ENCODE results near the gene CIB2. TPM values are rescaled to one million over a fixed set of nuclear protein-coding genes. Genes with fewer than 3 reads are reported as not detected.
A peak's percentile ranks its signal among the peaks of the same experiment; 100 is the strongest.
"Not testable (repeated sequence)": the region's sequence is repeated elsewhere in the genome, so short reads cannot be mapped to it uniquely, and the experiment has no call there.

CIB2 gene
- total RNA-seq, 1 donor from 2014 or later = 2.2 TPM

- no peak for DNase-seq
- H3K27ac ChIP-seq = peak overlapping the region; percentile 1
- no peak for TF ChIP-seq CTCF (IDR thresholded peaks at IDR 0.05)
- ATAC-seq = no peak
- H3K4me3 ChIP-seq = no peak overlapping the region
- H3K4me1 ChIP-seq = peaks cover 15% of the 10 kb centered on the region
- H3K36me3 ChIP-seq = peaks cover 57% of the 10 kb centered on the region
- intact Hi-C loops (cut with DNase I) = no loop called here
- H3K27me3 ChIP-seq (ENCODE audit: low read depth) = no peaks in the 10 kb centered on the region
- H3K9me3 ChIP-seq = no peaks in the 10 kb centered on the region
Measured at GRCh38 chr15:78156653-78157052, 25.4 kb upstream of the CIB2 start.

GRCh38 chr15:78155355-78155939 is 24.2 kb upstream of the CIB2 start:
- Histone ChIP-seq H3K27me3 (ENCODE audit: low read depth) (no peaks in the 10 kb centered on the region), H3K4me1 (peaks cover 25% of the 10 kb centered on the region), H3K4me3 (no peak overlapping the region), H3K36me3 (peaks cover 45% of the 10 kb centered on the region), H3K9me3 (no peaks in the 10 kb centered on the region), H3K27ac (peak overlapping the region; percentile 21)
- ATAC-seq (no peak), DNase-seq (no peak)
- intact Hi-C loops (cut with DNase I) = no loop called here
- no peak for TF ChIP-seq CTCF (IDR thresholded peaks at IDR 0.05)

DNA sequence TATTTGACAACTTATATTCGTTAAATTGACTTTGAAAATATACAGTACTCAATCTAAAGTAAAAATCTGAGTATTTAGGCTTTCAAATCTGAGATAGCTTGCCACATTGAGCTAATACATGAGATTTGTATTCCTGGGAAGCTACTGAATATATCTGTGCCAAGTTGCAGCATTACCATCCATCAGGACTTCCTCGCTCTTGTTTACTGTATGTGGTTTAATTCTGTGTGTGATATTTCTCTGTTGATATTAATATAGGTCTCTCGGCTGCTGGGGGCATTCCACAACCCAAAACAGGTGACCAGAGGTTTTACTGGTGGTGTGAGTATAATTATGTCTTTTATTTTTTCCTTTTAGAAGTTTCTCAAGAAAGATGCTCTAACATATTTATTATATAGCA is 23.7 kb upstream of the CIB2 start:
- H3K4me1 ChIP-seq = peaks cover 30% of the 10 kb centered on the region
- no peak for ATAC-seq
- H3K27me3 ChIP-seq (ENCODE audit: low read depth) = no peaks in the 10 kb centered on the region
- no peak overlapping the region for H3K4me3 ChIP-seq
- H3K36me3 ChIP-seq = peaks cover 40% of the 10 kb centered on the region
- no peak overlapping the region for H3K27ac ChIP-seq
- no peaks in the 10 kb centered on the region for H3K9me3 ChIP-seq
- DNase-seq = no peak
- intact Hi-C loops (cut with DNase I) = no loop called here
- TF ChIP-seq CTCF (IDR thresholded peaks at IDR 0.05) = no peak

DNA sequence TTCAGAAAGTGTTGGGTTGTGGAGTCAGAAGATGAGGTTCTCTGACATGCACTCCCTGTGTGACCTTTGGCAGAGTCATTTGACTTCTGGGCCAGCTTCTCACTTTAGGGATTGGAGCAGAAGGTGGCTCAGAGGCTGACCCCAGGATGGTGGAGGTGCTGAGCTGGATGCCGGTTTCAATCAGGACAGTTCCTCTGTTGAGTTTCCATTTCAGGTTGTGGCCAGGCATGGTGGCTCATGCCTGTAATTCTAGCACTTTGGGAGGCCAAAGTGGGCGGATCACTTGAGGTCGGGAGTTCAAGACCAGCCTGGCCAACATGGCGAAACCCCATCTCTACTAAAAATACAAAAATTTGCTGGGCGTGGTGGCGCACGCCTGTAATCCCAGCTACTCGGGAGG is 19.8 kb upstream of the CIB2 start:
- not testable (repeated sequence) for ATAC-seq

DNA sequence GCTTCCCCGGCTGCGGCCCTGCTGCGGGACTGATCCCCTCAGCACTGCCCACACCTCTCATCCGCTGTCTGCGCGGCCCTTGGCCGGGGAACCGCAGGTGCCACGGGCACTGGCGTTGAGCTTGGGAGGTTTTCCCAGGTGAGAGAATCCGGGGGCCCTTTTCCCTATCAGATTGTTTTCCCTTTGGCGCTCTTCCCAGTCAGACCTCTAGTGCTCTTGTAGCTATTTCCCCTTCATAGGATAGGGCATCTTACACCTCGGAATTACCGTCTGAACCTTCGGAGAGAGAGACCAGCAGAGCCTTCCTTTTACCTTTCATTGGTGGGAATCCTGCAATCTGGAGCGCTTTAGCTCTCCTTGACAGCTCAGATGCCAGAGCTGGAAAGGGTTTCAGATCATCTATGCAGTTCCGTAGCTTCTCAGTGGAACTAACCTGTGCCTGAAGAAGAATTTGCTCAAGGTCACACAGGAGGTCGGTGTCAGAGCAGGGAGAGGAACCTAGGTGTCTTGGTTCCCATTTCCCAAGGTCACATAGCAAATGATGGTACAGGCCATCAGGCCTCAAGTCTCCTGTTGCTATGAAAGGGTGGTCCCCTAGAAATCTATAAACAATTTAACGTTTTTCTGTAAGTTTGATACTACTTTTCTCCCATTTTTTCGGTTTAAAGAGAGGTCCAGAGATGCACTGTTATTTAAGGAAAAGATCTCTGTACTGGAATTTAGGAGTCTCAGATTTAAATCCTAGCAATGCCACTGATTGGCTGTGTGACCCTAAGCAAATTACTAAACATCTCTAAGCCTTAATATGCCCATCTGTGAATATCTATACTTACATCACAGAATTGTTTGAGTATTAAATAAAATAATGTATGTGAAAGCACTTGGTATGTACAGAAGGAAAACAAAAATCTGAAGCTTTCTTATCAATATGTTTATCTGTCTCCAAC is 18.8 kb upstream of the CIB2 start:
- H3K4me3 ChIP-seq = peak overlapping the region; percentile 81

More for the DNA sequence above, 19.8 kb upstream of the CIB2 start:
- H3K4me3 ChIP-seq; intact Hi-C loops (cut with DNase I); H3K36me3 ChIP-seq; DNase-seq; H3K27me3 ChIP-seq (ENCODE audit: low read depth); H3K27ac ChIP-seq; H3K9me3 ChIP-seq: not testable (repeated sequence)
- peaks cover 40% of the 10 kb centered on the region for H3K4me1 ChIP-seq

More for the DNA sequence above, 18.8 kb upstream of the CIB2 start:
- H3K27me3 ChIP-seq (ENCODE audit: low read depth) = no peaks in the 10 kb centered on the region
- no peak for DNase-seq
- peak; percentile 40 to 72 for ATAC-seq
- H3K9me3 ChIP-seq = no peaks in the 10 kb centered on the region
- TF ChIP-seq CTCF (IDR thresholded peaks at IDR 0.05) = no peak
- no peaks in the 10 kb centered on the region for H3K36me3 ChIP-seq
- intact Hi-C loops (cut with DNase I) = no loop called here
- peak overlapping the region; percentile 88 for H3K27ac ChIP-seq
- peaks cover 30% of the 10 kb centered on the region for H3K4me1 ChIP-seq

Measured in lower lobe of right lung (tissue), 2 donors.